C1 segment of cervical spinal cord (tissue), 14 donors: ENCODE measurements around the gene NECTIN1.

Experiments used
- DNase-seq, 14 donors: peaks; one replicate each; lab custom pipeline; 2025; lab: John Stamatoyannopoulos, UW

The NECTIN1 gene

GRCh38 chr11:119673052-119673758 lies 55.8 kb downstream of the NECTIN1 start:
- DNase-seq: no peak

DNA sequence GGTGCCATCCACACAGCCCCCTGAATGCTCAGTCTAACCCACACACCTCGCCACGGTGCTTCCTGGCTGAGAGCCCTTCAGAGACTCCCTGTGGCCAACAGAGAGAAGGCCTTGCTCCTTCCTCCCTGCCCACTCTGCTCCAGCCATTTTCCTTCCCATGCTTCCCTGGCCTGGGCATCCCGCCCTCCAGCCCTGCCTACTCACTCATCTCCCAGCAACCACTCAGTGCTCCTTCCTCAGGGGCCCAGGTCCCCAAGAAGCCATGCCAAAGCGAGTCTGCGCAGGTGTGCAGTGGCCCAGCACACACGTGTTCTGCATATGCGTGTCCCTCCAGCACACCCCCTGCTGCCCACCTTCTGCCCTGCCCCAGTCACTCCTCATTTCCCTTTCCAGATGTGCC lies 56.4 kb downstream of the NECTIN1 start:
- peak in 1 of 14 donors; percentile 11 for DNase-seq

- peak in 12 of 14 donors; percentile 15 to 85 (median 56) for DNase-seq
Observed at GRCh38 chr11:119671561-119672015, 57.4 kb downstream of the NECTIN1 start.

DNA sequence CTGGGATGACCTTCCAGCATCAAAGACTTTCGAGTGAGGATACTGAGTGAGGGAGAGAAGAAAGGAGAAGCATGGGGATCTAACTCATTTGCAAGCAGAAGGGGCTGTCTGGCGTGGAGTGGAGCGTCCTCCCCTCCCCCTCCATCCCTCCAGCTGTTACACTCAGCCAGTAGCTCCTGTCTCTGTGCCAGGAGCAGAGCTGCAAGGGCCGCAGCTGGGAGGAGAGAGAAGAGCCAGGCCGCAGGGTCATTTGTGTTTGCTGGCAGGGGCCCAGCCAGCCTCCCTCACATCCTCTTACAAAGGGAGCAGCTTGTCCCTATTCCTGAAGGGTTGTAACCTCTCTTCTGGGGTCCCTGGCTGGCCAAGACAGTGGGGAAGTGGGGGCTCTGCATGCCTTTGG lies 57.9 kb downstream of the NECTIN1 start:
- peak in 10 of 14 donors; percentile 14 to 79 (median 56) for DNase-seq

GRCh38 chr11:119669487-119669886 lies 59.5 kb downstream of the NECTIN1 start:
- DNase-seq: no peak

GRCh38 chr11:119668676-119669075 lies 60.3 kb downstream of the NECTIN1 start:
- no peak for DNase-seq

DNA sequence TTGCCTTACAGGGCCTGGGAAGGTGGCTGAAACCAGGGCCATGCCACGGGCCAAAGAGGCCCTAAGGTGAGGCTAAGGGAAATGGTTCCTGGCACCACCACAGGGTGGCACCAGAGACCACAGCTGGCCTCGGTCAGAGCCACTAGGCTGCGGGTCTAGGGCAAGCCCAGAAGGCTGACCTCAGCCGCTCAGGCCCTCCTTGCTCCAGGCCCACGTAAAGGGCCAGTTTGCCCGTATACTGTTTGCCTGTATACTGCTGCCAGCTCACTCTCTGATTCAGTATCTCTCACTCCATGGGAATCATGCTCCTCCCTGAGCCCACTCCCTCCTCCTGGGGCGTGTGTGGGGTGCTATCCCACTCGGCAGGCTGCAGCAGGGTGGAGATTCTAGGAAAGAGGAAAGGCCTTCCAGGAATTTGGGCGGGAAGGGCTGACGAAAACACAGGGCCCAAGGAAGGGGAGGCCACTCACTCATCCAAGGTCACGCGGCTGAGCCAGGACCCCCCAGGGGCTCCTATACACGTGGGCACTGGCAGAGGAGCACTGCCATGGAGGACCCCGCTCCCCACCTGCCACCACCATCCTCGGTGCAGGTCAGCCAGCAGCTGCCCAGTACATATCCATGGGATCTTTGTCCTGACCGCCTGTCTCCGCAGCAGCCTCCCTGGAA lies 62.4 kb downstream of the NECTIN1 start:
- DNase-seq: peak in 12 of 14 donors; percentile 26 to 75 (median 62)

DNA sequence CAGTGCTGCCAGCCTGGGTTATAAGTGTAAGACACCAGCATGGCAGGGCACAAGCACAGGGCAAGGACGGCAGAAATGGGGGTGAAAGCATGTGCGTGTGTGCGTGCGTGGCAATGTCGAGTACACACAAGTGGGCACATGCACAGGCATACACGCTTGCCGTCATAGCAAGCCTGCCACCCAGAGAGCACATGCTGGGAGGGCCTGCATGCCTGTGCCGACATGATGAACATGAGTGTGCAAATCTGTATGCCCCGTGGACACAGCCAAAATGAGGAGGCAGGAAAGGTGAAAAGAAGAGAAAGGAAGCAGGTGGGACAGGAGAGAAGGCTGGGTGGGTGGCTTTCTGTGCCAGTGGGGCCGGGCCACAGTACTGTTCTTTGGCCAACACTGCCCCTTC lies 62.9 kb downstream of the NECTIN1 start:
- no peak for DNase-seq

DNA sequence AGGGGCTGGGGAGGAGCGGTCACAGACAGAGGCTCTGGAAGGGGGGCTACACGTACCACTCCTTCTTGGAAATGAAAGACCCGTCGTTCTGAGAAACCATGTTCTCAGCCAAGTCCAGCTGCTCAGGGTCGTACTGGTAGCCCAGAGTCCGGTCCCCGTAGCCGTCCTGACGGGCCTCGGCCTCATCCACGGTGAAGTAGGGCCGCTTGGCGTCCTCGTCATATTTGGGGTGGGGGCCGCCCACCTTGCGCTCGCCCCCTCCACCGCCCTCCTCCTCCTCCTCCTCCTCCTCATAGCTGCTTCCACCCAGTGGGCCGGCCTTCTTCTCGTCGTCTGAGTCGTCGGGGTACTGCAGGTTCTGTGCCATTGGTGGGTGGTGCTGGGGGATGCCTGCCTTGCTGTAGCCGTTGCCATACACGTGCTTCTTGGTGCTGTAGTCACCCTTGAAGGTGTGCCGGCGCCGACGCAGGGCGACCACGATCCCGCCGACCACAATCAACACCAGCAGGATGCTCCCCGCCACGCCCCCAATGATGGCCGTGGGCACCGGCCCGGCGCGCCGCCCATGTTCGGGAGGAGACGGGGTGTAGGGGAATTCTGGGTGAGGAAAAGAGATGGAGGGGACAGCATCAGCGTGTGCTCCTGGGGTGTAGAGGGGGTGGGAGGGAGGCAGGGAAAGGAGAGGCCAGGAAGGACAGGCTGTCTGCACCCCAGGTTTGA lies 64.1 kb downstream of the NECTIN1 start:
- no peak for DNase-seq

DNA sequence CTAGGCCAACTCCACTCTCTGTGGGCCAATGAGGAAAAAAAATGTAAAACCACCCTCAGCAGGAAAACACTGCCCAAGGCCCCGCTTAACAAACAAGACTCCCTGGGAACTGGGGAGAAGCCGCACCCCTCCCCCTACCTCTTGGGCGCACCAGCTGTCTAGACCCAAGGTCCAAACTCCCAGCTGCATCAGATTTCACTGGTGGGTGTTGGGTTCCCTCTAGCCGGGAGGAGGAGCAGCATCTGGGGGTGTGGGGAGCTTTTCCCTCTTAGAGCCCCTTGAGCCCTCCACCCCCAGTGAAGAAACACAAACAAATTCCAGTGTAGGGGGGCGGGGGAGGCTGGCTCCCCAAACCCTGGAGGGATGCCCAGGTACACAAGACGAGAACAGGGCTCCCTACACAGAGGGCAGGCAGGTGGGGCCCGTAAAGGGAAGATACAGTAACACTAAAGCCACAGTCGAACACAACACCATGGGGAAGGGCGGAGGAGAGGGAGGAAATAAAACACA lies 64.9 kb downstream of the NECTIN1 start:
- peak in 2 of 14 donors; percentile 12 to 51 for DNase-seq

DNA sequence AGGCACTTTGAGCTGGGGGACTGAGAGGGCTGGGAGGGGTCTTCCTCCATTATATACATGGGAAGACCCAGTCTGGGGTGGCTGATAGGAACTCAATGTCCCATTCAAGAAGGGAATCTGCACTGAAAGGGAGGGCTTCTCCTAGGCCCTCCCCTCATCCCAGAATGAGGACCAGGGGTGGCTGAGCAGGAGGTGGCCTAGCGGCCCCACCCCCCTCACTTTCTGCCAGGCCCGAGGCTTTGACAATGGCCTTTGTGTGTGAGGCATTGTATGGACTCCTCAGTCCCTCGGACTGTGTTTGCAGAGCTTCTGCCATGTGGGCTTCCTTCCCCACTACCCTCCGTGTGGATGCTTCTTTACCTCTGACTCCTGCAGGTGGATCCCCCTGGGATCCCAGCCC lies 65.7 kb downstream of the NECTIN1 start:
- peak in 11 of 14 donors; percentile 23 to 73 (median 53) for DNase-seq

DNA sequence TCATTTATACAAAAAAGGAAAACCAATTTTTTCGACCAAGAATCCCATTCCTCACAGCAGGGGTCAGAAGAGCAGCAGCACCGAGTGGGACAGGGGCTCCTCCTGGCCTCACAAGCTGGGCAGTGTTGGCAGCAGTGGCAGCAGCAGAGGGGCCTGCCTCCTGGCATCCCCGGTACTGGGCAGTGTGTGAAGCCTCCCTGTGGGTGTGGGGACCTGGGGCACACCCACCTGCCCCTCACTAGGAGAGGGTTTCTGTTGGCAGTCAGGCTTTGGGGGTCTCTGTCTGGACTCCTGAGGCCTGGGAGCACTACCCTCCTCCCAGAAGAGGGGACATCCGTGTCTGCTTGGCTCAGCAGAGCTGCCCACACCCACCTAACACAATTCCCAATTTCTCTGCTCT lies 67.8 kb downstream of the NECTIN1 start:
- DNase-seq: no peak

DNA sequence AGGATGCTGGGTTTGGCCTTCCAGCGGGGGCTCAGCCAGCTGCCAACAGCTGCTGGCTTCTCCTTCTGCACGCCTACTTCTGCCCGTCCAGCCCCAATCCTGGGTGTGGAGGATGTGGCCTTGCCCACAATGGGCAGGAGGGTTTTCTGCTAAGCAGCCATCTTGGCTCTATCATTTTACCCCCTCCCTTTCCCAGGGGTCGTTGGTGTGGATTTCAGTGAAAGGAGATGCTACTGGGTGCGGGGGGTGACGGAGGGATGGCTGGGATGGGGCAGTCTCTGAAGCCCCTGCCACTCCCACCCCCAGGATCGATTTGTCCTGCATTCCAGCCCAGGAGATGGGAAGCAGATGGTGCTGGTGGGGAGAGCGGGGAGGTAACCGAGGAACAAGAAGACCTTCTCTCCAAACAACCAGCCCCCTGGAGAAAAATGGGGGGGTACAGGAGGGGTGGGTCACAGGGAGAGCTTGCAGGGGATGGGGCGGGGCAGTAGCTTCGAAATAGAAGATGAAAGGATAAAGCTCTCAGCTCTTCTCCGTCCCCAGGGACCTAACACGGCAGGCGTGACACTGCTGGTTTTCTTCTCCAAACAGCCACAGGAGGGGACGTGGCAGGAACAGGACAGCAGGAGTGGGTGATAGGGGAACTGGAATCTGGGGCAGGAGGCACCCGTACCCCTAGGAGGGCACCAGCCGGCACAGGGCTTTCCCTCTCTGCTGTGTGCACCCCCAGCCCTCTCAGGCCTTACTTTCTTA lies 68.9 kb downstream of the NECTIN1 start:
- DNase-seq: no peak

DNA sequence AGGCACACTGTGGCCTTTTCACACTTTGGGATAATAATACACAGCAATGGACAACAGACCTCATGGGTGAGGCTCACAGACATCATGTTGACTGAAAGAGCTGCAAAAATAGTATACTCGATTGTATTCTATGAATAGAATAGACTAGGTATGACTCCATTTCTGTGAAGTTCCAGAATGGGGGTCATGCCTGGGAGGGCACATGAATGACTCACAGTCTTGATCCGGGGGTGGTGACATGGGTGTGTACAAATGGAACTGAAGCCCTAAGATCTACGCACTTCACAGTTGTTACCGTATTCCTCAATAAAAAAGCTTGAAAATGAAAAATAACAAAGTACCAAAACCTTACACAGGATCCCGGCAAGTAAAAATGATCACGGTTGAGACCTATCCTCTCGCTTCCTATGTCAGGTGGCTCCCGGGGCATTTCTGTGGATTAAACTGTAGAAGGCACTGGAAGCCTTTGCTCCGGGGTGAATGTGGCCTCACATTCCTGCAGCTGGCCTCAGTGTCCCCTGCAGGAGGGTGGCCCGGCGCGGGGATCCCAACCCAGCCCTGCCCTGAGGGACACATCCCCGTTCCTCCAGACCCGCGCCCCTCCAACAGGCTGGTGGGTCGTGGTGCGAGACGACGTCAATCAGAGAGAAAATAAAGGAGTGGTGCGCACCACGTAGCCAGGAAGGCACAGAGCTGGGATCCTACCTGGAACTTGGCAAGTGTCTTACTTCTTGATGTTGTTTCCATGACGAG lies 75.9 kb downstream of the NECTIN1 start:
- DNase-seq: no peak

GRCh38 chr11:119651802-119652584 lies 77.0 kb downstream of the NECTIN1 start:
- no peak for DNase-seq

DNA sequence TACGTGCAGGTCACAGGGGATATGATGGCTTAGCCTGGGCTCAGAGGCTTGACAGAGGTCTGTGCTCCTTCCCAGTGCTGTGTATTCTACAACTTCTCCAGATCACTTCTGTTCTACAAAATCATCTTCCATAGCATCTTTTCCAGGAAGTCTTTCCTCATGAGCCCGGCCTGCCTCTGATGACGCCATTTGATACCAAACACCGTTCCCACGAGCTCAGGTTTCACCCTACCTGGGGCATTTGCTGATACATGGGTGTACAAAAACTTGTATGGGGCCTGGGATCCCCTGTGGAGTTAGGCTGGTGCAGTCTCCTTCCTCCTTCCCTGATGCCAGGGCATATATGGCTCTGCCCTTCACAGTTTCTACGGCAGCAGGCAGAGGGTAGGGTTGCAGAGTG lies 78.7 kb downstream of the NECTIN1 start:
- no peak for DNase-seq

DNA sequence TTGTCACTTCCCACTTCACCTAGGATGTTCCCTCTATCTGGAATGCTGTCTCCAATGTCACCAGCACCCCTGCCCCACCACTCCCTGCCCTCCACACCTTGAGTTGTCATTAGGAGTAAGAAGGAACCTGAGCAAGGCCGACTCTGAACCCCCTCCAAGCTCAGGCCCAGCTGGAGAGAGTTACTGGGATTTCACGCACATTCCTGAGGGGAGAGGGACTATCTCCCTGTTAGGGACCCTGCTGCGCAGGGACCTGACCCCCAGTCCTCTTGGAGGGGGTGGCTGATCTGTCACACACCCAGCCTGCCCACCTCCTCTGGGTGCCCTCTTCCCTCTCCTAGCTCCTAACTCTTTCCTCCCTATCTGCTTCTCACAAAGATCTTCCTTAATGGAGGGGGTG lies 81.7 kb downstream of the NECTIN1 start:
- DNase-seq: no peak

GRCh38 chr11:119645018-119645417 lies 84.0 kb downstream of the NECTIN1 start:
- no peak for DNase-seq

DNA sequence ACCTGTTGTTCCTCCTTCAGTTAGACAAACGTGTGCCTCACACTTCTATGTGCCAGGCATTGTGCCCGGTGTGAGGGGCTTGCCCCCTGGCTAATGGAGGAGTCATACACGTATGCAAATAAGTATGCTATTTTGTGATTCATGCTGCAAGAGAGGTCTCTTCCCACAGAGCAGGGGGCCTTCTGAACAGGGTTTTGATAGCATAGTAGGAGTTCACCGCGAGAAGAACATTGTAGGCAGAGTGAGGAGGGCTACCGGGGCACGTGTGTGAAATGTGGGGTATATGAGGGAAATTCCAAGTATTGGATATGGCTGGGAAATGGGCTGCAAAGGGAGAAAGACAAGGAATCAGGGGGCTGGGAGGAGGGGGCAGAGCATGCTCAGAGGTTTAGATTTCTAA lies 84.5 kb downstream of the NECTIN1 start:
- DNase-seq: no peak

- DNase-seq: no peak
Observed at GRCh38 chr11:119643876-119644225, 85.1 kb downstream of the NECTIN1 start.
